Osteoblast (primary cell): ENCODE measurements around the gene CBX1. TPM values are rescaled to one million over a fixed set of nuclear protein-coding genes. Genes with fewer than 3 reads are reported as not detected.

ENCODE experiments used
- DNase-seq: peaks from one replicate; pipeline ENCODE4 v3.0.0; 2011; ENCODE audit warnings: low spot score, mixed read lengths; ENCODE audit not compliant: insufficient read length; ENCODE audit errors: missing footprints
- H2AFZ ChIP-seq: 2 replicates; pipeline ENCODE4 v1.6.0; 2011; ENCODE audit warnings: mild to moderate bottlenecking, low read length
- H3K27ac ChIP-seq: 2 replicates; pipeline ENCODE4 v1.5.1; 2011; ENCODE audit warnings: mild to moderate bottlenecking, low read depth, low read length, moderate library complexity
- H3K27me3 ChIP-seq: 2 replicates; pipeline ENCODE4 v1.6.0; 2012; ENCODE audit warnings: mild to moderate bottlenecking, control low read depth, inconsistent platforms, low read length, moderate library complexity; ENCODE audit not compliant: insufficient read depth
- H3K36me3 ChIP-seq: 2 replicates; pipeline ENCODE4 v1.5.1; 2011; ENCODE audit warnings: mild to moderate bottlenecking, low read length, control low read depth, moderate library complexity; ENCODE audit not compliant: insufficient read depth
- H3K4me1 ChIP-seq: 2 replicates; pipeline ENCODE4 v1.5.1; 2011; ENCODE audit warnings: mild to moderate bottlenecking, low read length, control low read depth, moderate library complexity; ENCODE audit not compliant: insufficient read depth
- H3K4me2 ChIP-seq: 2 replicates; pipeline ENCODE4 v1.6.0; 2011; ENCODE audit warnings: mild to moderate bottlenecking, low read length; ENCODE audit not compliant: insufficient read depth
- H3K4me3 ChIP-seq: fragments of 200-600 bp; sonication (generic); 3 replicates; pipeline ENCODE4 v1.5.1; 2012; ENCODE audit warnings: mild to moderate bottlenecking, low read length, inconsistent platforms; ENCODE audit not compliant: insufficient read depth
- H3K79me2 ChIP-seq: 2 replicates; pipeline ENCODE4 v1.6.0; 2012; ENCODE audit warnings: mild to moderate bottlenecking, low read length, control low read depth, inconsistent platforms; ENCODE audit not compliant: insufficient read depth
- H3K9me3 ChIP-seq: 2 replicates; pipeline ENCODE4 v1.5.1; 2011; ENCODE audit warnings: low read depth, low read length, control low read depth
- H4K20me1 ChIP-seq: 2 replicates; pipeline ENCODE4 v1.6.0; 2012; ENCODE audit warnings: mild to moderate bottlenecking, low read length, control low read depth; ENCODE audit not compliant: insufficient read depth
- total RNA-seq: library from RNA; depleted of rRNA; stranded (reverse); fragments of >200 nt; gene quantifications from 2 replicates; pipeline ENCODE4 v1.2.3, GENCODE V29; 2012
- TF ChIP-seq, protein P1 (sequence below): IDR thresholded peaks from 2 replicates; pipeline ENCODE4 v1.5.1; 2011; ENCODE audit warnings: mild to moderate bottlenecking, low read depth, low read length, moderate library complexity; ENCODE audit errors: extremely low read depth

The CBX1 gene
- total RNA-seq, 1 donor, result 30.0 TPM

DNA sequence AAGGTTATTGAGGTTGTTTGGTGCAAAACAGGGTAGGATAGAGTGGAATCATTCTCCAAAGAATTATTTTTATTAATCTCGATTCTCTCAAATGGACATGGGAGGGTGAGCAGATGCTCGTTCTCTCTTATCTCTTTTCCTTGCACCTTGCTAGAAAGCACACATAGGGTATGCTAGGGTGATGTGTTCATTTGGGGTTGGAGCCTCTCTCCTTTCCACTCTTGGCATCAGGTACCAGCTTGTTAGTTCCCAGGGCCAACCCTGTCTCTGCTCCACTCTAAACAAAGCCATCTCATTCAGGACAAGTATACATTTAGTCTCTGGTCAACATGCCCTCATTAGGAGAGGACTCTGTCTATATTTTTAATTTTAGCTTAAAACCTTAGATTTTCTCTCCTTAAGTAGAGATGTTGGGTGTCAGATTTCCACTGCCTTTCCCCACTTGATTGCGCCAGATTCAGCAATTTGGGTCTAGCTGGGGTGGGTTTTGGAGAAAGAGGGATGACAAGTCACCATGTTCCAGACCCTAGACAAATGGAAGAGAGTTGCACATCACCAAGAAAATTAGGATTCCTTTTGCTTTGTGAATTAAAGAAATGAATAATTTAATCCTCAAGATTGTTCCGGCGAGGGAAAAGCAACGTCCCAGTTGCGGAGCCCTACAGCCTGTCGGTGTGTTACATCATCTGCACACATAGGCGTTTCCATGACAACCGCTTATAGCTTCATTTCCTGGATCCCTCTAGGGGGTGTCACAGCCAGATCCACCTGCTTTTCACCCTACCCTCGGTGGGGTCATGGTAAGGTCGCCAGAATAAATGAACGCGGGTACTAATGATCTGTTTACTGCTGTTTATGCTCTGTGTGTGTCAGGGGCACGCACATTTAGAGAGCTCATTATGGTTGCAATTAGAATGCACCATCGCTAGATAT lies 47.8 kb upstream of the CBX1 start:
- TF ChIP-seq, protein P1, sequence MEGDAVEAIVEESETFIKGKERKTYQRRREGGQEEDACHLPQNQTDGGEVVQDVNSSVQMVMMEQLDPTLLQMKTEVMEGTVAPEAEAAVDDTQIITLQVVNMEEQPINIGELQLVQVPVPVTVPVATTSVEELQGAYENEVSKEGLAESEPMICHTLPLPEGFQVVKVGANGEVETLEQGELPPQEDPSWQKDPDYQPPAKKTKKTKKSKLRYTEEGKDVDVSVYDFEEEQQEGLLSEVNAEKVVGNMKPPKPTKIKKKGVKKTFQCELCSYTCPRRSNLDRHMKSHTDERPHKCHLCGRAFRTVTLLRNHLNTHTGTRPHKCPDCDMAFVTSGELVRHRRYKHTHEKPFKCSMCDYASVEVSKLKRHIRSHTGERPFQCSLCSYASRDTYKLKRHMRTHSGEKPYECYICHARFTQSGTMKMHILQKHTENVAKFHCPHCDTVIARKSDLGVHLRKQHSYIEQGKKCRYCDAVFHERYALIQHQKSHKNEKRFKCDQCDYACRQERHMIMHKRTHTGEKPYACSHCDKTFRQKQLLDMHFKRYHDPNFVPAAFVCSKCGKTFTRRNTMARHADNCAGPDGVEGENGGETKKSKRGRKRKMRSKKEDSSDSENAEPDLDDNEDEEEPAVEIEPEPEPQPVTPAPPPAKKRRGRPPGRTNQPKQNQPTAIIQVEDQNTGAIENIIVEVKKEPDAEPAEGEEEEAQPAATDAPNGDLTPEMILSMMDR, result no peak
- Histone ChIP-seq H3K4me2 (no peak overlapping the region), H3K4me1 (no peaks in the 10 kb centered on the region), H3K9me3 (no peaks in the 10 kb centered on the region), H3K4me3 (no peak overlapping the region), H3K36me3 (no peaks in the 10 kb centered on the region), H4K20me1 (no peaks in the 10 kb centered on the region), H3K27me3 (peaks cover 84% of the 10 kb centered on the region), H3K79me2 (no peaks in the 10 kb centered on the region), H2AFZ (no peak overlapping the region), H3K27ac (no peak overlapping the region)
- no peak for DNase-seq

DNA sequence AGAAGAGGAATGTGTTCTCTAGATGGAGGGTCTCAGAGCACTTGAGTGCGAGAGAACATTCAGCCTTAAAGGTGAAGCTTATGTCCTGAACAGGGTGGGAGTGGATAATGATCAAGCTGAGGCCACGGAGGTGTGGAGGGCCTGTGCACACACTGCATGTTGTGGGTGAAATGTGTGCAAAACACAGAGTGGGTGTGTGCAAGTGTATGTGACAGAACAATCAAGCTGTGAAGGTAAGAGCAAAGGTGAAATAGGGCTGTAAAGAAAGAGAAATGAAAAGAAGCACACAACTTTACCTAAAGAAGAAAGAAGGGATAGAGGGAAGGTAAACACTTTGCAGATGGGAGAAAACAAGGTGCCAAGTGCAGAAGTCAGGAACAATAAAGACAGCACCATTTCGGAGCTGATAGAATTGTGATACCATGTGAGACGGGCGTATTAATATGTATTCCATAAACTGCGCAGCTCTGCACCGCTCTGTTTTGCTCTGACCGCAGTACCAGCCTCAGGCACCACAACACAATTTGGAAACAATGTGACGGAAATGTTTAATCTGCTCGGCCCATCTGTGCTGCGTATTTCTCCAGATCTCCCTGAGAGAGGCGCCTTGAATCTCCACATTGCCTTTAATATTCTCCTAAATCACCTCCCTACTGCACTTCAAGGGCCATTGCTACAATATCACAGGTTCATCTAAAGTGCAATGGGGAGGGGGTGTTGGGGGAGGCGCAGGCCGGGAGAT lies 46.9 kb upstream of the CBX1 start:
- no peak overlapping the region for H2AFZ ChIP-seq
- peaks cover 88% of the 10 kb centered on the region for H3K27me3 ChIP-seq
- no peak overlapping the region for H3K4me2 ChIP-seq
- H3K27ac ChIP-seq, result no peak overlapping the region
- TF ChIP-seq, protein P1, result no peak
- no peaks in the 10 kb centered on the region for H3K79me2 ChIP-seq
- DNase-seq, result no peak
- no peaks in the 10 kb centered on the region for H3K9me3 ChIP-seq
- no peaks in the 10 kb centered on the region for H4K20me1 ChIP-seq
- H3K4me3 ChIP-seq, result no peak overlapping the region
- H3K4me1 ChIP-seq, result no peaks in the 10 kb centered on the region
- H3K36me3 ChIP-seq, result no peaks in the 10 kb centered on the region

DNA sequence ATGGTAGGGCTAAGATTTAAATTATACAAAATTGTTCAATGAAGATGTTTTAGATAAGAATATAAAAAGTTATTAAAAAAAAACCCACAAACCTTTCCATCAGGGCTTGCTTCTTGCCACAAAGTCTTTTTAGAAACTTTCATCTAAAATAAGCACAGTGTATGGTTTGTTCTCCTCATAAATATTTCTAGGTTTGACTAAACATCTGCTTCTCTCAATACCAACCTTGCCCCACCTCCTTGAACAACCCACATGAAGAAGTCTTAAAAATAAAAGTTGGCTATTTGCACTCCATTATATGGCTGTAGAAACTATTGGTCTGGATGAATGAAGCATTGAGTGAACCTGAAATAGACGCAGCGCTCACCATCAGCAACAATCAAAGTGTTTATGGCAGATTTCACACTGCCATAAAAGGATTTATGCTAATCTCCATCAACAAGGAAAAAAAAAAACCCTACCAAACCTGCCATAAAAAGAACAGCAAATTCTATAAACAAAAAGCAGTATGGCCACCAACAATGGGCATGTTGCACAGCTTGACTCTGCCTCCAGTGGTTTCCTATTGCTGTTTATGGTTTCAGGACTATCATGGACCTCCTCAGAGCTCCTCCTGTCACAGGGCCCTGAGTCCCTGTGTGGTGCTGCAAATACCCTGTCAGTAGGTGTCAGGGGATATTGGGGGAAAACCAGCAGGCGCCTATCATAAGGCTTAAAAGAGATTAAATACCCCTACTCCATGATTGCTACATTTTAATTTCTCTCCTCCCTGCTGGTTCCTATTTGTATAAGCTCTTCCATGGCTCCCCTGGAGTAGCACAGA lies 43.9 kb upstream of the CBX1 start:
- TF ChIP-seq, protein P1, result no peak
- Histone ChIP-seq H4K20me1 (no peaks in the 10 kb centered on the region), H3K9me3 (no peaks in the 10 kb centered on the region), H3K36me3 (no peaks in the 10 kb centered on the region), H3K27me3 (peaks cover 82% of the 10 kb centered on the region), H3K79me2 (no peaks in the 10 kb centered on the region), H3K4me3 (no peak overlapping the region), H3K4me1 (no peaks in the 10 kb centered on the region), H3K4me2 (no peak overlapping the region), H2AFZ (no peak overlapping the region), H3K27ac (no peak overlapping the region)
- no peak for DNase-seq
